Stimulated activated effector memory CD8-positive, alpha-beta T cell treated with anti-CD3 and anti-CD28 coated beads, Interleukin-12 subunit alpha, Interleukin-12 subunit beta, amount 100 ng/mL, for 72 hours (primary cell): ENCODE data around the gene DIP2B.
"Not testable (repeated sequence)": the region's sequence is repeated elsewhere in the genome, so short reads cannot be mapped to it uniquely, and the experiment has no call there.

Source experiments
- ATAC-seq: fragments of 150-1000 bp; cut with Tn5 transposase; 2 replicates; pipeline ENCODE4 v1.10.0; 2021
- DNase-seq, 2 donors: peaks; one replicate each; pipeline ENCODE4 v3.0.0; 2021 to 2022; ENCODE audit warnings: low spot score in 2 of 2
- H3K27ac Mint-ChIP-seq: one replicate; pipeline ENCODE4 v1.8.0; 2022; ENCODE audit warnings: mild to moderate bottlenecking, mixed read lengths
- H3K36me3 Mint-ChIP-seq: one replicate; pipeline ENCODE4 v1.8.0; 2022; ENCODE audit warnings: mild to moderate bottlenecking, mixed read lengths
- H3K4me1 Mint-ChIP-seq: one replicate; pipeline ENCODE4 v1.8.0; 2022; ENCODE audit warnings: mixed read lengths
- H3K4me3 Mint-ChIP-seq: one replicate; pipeline ENCODE4 v1.8.0; 2022; ENCODE audit warnings: mild to moderate bottlenecking, mixed read lengths
- H3K9me3 Mint-ChIP-seq: one replicate; pipeline ENCODE4 v1.8.0; 2022; ENCODE audit warnings: mixed read lengths

DIP2B gene

DNA sequence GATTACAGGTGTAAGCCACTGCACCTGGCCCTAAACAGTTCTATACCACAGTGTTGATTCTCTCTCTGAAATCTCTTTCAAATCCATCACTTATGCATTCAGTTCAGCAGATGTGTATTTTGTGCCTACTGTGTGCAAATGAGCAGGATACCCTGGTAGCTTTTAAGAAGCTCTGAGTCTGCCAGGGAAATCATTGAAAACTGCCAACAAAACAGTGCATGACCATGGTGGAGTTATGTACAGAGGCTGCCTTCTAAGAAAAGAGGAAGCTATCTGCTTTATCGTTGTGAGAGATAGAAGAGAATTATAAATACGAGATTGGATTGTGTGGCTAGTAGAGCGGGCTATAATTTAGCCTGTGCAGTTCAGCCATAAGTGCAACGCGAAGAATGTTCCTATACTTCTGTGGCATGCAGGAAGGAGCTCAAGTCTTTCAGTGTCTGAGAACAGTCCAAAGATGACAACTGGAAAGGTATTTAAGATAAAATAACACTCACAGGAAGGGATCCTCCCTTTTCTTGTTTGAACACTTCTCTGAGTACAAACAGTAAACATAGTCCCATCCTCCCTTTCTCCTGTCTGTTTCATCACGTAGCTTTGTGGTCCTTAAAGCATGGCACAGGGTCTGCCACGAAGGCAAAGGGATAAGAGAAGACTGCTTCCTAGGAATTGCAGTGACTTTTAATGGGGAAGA lies 4.3 kb downstream of the DIP2B start:
- no peak for ATAC-seq
- no peak overlapping the region for H3K4me3 Mint-ChIP-seq
- peak overlapping the region; percentile 59 for H3K27ac Mint-ChIP-seq
- H3K9me3 Mint-ChIP-seq: no peaks in the 10 kb centered on the region
- H3K36me3 Mint-ChIP-seq: no peaks in the 10 kb centered on the region
- H3K4me1 Mint-ChIP-seq: peaks cover 42% of the 10 kb centered on the region
- DNase-seq: no peak

- no peaks in the 10 kb centered on the region for H3K9me3 Mint-ChIP-seq
- peaks cover 30% of the 10 kb centered on the region for H3K4me1 Mint-ChIP-seq
- DNase-seq (no peak), ATAC-seq (no peak)
- H3K27ac Mint-ChIP-seq: peak overlapping the region; percentile 19
- no peaks in the 10 kb centered on the region for H3K36me3 Mint-ChIP-seq
- no peak overlapping the region for H3K4me3 Mint-ChIP-seq
Measured at GRCh38 chr12:50514526-50515276, 9.9 kb downstream of the DIP2B start.

DNA sequence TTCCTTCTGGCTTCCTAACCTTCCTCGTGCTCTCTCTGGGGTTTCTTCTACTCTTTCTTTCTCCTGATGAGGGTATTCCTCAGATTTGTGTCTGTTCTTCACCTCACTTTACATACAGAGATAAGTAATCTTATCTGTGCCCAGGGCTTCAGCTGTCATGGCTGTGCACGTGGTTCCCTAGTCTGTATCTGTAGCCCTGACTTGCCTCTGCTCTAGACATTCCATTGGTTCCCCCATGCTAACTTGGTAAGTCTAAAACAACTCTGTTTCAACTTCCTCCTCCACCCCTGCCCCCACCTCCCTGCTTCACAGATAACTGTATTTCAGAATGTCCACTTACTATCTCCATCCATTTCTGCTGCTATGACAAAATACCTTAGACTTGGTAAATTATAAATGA lies 10.8 kb downstream of the DIP2B start:
- Mint-ChIP-seq H3K27ac (peak overlapping the region; percentile 58), H3K4me3 (no peak overlapping the region), H3K4me1 (peaks cover 26% of the 10 kb centered on the region), H3K9me3 (no peaks in the 10 kb centered on the region), H3K36me3 (no peaks in the 10 kb centered on the region)
- ATAC-seq: no peak
- DNase-seq: no peak

GRCh38 chr12:50517421-50518048 lies 12.8 kb downstream of the DIP2B start:
- no peaks in the 10 kb centered on the region for H3K36me3 Mint-ChIP-seq
- no peaks in the 10 kb centered on the region for H3K9me3 Mint-ChIP-seq
- H3K4me1 Mint-ChIP-seq: peaks cover 26% of the 10 kb centered on the region
- no peak for DNase-seq
- no peak overlapping the region for H3K27ac Mint-ChIP-seq
- ATAC-seq: peak; percentile 85
- no peak overlapping the region for H3K4me3 Mint-ChIP-seq

GRCh38 chr12:50518090-50518489 lies 13.3 kb downstream of the DIP2B start:
- no peaks in the 10 kb centered on the region for H3K36me3 Mint-ChIP-seq
- ATAC-seq: no peak
- H3K4me1 Mint-ChIP-seq: peaks cover 26% of the 10 kb centered on the region
- H3K9me3 Mint-ChIP-seq: no peaks in the 10 kb centered on the region
- no peak for DNase-seq
- no peak overlapping the region for H3K4me3 Mint-ChIP-seq
- H3K27ac Mint-ChIP-seq: no peak overlapping the region

- H3K4me3 Mint-ChIP-seq: no peak overlapping the region
- H3K9me3 Mint-ChIP-seq: no peaks in the 10 kb centered on the region
- DNase-seq (no peak), ATAC-seq (no peak)
- H3K27ac Mint-ChIP-seq: peak overlapping the region; percentile 33
- H3K4me1 Mint-ChIP-seq: peaks cover 26% of the 10 kb centered on the region
- no peaks in the 10 kb centered on the region for H3K36me3 Mint-ChIP-seq
Measured at GRCh38 chr12:50519353-50519752, 14.6 kb downstream of the DIP2B start.

DNA sequence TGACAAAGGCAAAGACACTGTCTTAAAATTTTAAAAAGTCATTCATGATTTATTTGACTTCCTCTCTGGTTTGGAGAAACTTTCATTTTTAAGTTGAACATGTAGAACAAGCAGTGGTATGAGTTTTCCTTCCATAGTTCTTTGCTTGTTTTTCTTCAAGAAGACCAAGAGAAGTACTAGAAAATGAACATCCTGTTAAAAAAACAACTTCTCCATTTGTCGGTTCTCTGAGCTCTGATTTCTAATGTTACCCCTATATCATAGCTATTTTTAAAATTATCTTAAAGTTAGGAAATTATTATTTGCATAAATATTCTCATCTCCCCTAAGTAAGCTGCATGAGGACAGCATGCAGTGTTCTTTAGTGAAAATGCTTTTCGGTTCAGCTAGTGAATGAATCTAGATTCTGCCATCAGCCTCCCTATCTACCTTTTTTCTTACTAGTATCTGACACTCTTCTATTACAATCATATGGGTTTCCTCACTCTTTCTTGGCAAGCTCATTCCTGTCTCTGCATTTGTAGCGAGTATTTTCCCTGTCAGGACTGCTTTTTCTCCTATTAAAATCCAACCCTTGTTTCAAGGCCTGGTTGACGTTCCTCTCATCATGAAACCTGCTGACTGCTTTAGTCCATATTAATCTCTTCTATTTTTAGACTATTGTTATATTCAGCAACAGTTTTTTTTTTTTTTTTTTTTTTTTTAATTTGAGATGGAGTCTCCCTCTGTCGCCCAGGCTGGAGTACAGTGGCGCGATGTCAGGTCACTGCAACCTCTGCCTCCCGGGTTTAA lies 15.8 kb downstream of the DIP2B start:
- Mint-ChIP-seq H3K4me1 (peaks cover 17% of the 10 kb centered on the region), H3K36me3 (no peaks in the 10 kb centered on the region), H3K4me3 (no peak overlapping the region), H3K9me3 (no peaks in the 10 kb centered on the region), H3K27ac (peak overlapping the region; percentile 21)
- no peak for DNase-seq
- no peak for ATAC-seq

DNA sequence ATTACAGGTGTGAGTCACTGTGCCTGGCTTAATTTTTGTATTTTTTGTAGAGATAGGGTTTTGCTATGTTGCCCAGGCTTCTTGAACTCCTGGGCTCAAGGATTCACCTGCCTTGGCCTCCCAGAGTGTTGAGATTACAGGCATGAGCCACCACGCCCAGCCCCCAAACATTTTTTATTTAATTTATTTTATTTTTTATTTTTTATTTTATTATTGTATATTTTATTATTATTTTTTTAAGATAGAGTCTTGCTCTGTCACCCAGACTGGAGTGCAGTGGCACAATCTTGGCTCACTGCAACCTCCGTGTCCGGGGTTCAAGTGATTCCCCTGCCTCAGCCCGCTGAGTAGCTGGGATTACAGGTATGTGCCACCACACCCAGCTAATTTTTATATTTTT lies 17.0 kb downstream of the DIP2B start:
- H3K27ac Mint-ChIP-seq, ATAC-seq, H3K4me3 Mint-ChIP-seq, DNase-seq, H3K9me3 Mint-ChIP-seq, H3K36me3 Mint-ChIP-seq: not testable (repeated sequence)
- peaks cover 20% of the 10 kb centered on the region for H3K4me1 Mint-ChIP-seq

DNA sequence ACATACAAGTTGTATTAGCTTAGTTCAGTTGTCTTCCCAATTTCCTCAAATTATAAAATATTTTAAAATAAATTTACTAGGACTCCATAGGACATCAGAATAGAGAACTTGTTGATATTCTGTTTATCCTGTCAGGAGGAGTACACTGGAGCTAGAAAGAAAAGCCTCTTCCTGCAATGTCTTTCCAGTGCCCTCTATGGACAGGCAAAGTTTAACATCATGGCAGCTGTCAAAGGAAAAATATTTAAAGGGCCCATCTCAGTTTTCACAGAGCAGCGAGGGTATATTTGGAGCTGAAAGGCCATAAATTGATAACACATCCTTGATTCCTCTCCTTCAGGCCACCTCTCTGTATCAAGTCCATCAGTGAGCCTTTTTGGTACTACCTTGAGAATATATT lies 19.0 kb downstream of the DIP2B start:
- Mint-ChIP-seq H3K36me3 (no peaks in the 10 kb centered on the region), H3K4me1 (peaks cover 23% of the 10 kb centered on the region), H3K27ac (peak overlapping the region; percentile 19), H3K4me3 (no peak overlapping the region), H3K9me3 (no peaks in the 10 kb centered on the region)
- ATAC-seq: no peak
- no peak for DNase-seq

DNA sequence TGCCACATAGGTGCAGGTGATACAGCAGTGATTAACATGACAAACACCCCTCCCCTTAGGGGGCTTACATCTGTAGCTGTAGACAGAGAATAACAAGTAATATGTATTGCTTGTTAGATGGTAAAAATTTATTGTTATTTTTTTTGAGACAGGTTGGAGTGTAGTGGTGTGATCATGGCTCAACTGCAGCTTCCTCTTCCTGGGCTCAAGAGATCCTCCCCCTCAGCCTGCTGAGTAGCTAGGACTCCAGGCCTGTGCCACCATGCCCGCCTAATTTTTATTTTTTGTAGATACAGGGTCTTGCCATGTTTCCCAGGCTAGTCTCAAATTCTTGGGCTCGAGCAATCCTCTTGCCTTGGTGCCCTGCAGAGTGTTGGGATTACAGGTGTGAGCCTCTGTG lies 19.8 kb downstream of the DIP2B start:
- H3K9me3 Mint-ChIP-seq: no peaks in the 10 kb centered on the region
- ATAC-seq: no peak
- no peak overlapping the region for H3K4me3 Mint-ChIP-seq
- H3K4me1 Mint-ChIP-seq: peaks cover 27% of the 10 kb centered on the region
- no peaks in the 10 kb centered on the region for H3K36me3 Mint-ChIP-seq
- peak overlapping the region; percentile 19 for H3K27ac Mint-ChIP-seq
- no peak for DNase-seq

- DNase-seq (no peak), ATAC-seq (no peak)
- Mint-ChIP-seq H3K36me3 (no peaks in the 10 kb centered on the region), H3K4me3 (no peak overlapping the region), H3K9me3 (no peaks in the 10 kb centered on the region), H3K27ac (peak overlapping the region; percentile 59), H3K4me1 (peaks cover 27% of the 10 kb centered on the region)
Measured at GRCh38 chr12:50525422-50525821, 20.6 kb downstream of the DIP2B start.

DNA sequence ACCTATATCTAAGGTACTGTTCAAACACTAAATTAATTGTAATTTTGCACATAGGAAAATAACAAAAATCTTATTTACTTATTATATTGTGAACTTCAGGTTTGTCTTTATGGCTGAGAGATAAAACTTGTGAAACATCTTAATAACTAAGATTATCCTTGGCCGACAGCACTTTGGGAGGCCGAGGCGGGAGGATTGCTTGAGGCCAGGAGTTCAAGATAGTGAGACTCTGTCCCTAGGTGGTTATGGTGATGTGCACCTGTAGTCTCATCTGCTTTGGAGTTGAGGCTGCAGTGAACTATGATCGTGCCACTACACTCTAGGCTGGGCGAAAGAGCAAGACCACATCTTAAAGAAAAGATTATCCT lies 22.6 kb downstream of the DIP2B start:
- no peak for DNase-seq
- H3K9me3 Mint-ChIP-seq: no peaks in the 10 kb centered on the region
- H3K36me3 Mint-ChIP-seq: no peaks in the 10 kb centered on the region
- H3K4me1 Mint-ChIP-seq: peaks cover 27% of the 10 kb centered on the region
- H3K27ac Mint-ChIP-seq: no peak overlapping the region
- ATAC-seq: no peak
- H3K4me3 Mint-ChIP-seq: no peak overlapping the region

DNA sequence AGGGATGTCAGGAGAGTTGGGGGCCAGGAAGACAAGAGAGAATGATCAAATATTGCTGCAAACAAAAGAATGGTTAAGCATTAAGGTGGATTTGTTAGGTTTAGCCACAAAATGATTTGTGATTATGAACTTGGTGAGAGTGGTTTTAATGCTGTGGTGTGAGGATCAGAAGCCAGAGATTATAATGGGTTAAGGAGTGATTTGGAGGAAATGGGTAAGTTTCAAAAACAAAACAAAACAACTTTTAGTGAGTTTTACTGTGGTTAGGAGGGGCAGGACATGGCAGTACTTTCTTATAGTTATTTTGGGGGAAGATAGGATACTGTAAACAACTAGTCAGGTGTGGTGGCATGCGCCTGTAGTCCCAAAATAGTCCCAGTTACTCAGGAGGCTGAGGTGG lies 24.0 kb downstream of the DIP2B start:
- DNase-seq: no peak
- H3K4me3 Mint-ChIP-seq: no peak overlapping the region
- H3K9me3 Mint-ChIP-seq: no peaks in the 10 kb centered on the region
- peak overlapping the region; percentile 6 for H3K27ac Mint-ChIP-seq
- H3K36me3 Mint-ChIP-seq: no peaks in the 10 kb centered on the region
- peaks cover 27% of the 10 kb centered on the region for H3K4me1 Mint-ChIP-seq
- no peak for ATAC-seq

DNA sequence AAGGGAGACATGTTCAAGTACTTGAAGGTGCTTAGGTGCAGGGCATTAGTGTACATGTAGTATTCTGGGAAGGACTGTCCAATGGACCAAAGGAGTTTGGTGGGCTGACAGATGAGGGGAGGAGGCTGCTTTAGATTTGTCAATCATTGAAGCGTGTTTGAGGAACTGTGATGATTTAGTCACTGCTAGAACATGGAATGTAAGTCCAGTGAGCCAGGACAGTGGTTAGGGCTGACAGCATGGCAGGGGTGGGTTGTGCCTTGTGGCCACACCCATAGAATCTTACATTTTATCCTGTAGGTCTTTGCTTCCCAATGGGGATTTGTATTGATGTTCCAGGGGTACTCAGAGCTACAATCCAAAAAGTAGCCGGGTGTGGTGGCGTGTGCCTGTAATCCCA lies 24.6 kb downstream of the DIP2B start:
- peak overlapping the region; percentile 6 for H3K27ac Mint-ChIP-seq
- no peak overlapping the region for H3K4me3 Mint-ChIP-seq
- no peak for ATAC-seq
- H3K36me3 Mint-ChIP-seq: no peaks in the 10 kb centered on the region
- peaks cover 23% of the 10 kb centered on the region for H3K4me1 Mint-ChIP-seq
- no peak for DNase-seq
- no peaks in the 10 kb centered on the region for H3K9me3 Mint-ChIP-seq

DNA sequence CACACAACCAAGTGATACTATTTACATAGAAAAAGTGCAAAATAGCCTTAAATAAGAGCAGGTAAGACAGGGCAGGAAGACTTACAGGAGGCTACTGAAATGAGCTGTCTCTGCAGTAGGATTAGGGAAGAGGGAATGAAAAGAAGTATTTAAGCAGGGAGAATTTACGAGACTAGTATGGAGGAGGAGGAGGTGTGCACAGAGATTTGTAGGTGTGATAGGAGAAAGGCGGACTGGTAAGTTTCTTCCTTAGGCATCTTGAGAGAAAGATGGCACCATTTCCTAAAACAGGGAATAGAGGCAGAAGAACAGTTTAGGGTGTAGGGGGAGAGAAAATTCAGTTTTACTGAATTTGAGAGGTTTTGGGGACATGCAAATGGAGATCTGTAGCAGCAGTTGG lies 25.7 kb downstream of the DIP2B start:
- H3K4me1 Mint-ChIP-seq: peaks cover 19% of the 10 kb centered on the region
- no peak overlapping the region for H3K4me3 Mint-ChIP-seq
- no peaks in the 10 kb centered on the region for H3K36me3 Mint-ChIP-seq
- DNase-seq: no peak
- no peak overlapping the region for H3K27ac Mint-ChIP-seq
- H3K9me3 Mint-ChIP-seq: no peaks in the 10 kb centered on the region
- no peak for ATAC-seq
